HG02623 (cell line): ENCODE results near the gene MRPL58.
"Not testable (repeated sequence)": the region's sequence is repeated elsewhere in the genome, so short reads cannot be mapped to it uniquely, and the experiment has no call there.

Experiments used
- ATAC-seq: cut with Tn5 transposase; IDR thresholded peaks from one replicate; pipeline ENCODE4 v1.9.1; 2021; ENCODE audit warnings: moderate library complexity; ENCODE audit not compliant: unreplicated experiment

MRPL58 gene

GRCh38 chr17:74987418-74987908 is 25.0 kb upstream of the MRPL58 start, which contains the start of gene CDR2L:
Gene CDR2L, plus strand, starts transcription at chr17:74987632. Its CDS starts 412 bp downstream, at chr17:74988044.
- peak; percentile 90 for ATAC-seq

GRCh38 chr17:74987909-74988711 is 24.4 kb upstream of the MRPL58 start:
- ATAC-seq: peak; percentile 36

GRCh38 chr17:74990581-74991105 is 21.8 kb upstream of the MRPL58 start:
- ATAC-seq: no peak

- no peak for ATAC-seq
These were observed 20.2 kb upstream of the MRPL58 start for GRCh38 chr17:74992223-74992622.

- ATAC-seq: no peak
These were observed 18.0 kb upstream of the MRPL58 start for GRCh38 chr17:74994440-74994839.

- ATAC-seq: no peak
These were observed 16.6 kb upstream of the MRPL58 start for GRCh38 chr17:74995847-74996246.

GRCh38 chr17:74998783-74999182 is 13.7 kb upstream of the MRPL58 start:
- no peak for ATAC-seq

GRCh38 chr17:74999523-74999922 is 12.9 kb upstream of the MRPL58 start:
- no peak for ATAC-seq

GRCh38 chr17:75001915-75002843 is 10.3 kb upstream of the MRPL58 start:
- ATAC-seq: no peak

- no peak for ATAC-seq
These were observed 9.2 kb upstream of the MRPL58 start for GRCh38 chr17:75003070-75003956.

GRCh38 chr17:75003957-75004355 is 8.5 kb upstream of the MRPL58 start:
- ATAC-seq: no peak

GRCh38 chr17:75004371-75004770 is 8.1 kb upstream of the MRPL58 start:
- ATAC-seq: no peak

GRCh38 chr17:75005291-75005690 is 7.2 kb upstream of the MRPL58 start:
- ATAC-seq: no peak

- ATAC-seq: not testable (repeated sequence)
These were observed 6.4 kb upstream of the MRPL58 start for GRCh38 chr17:75006084-75006483.

GRCh38 chr17:75006653-75007052 is 5.8 kb upstream of the MRPL58 start:
- ATAC-seq: no peak

- ATAC-seq: no peak
These were observed 4.1 kb upstream of the MRPL58 start for GRCh38 chr17:75008373-75008772.

- ATAC-seq: no peak
These were observed 3.2 kb upstream of the MRPL58 start for GRCh38 chr17:75009139-75009724.

- ATAC-seq: no peak
These were observed 1.6 kb upstream of the MRPL58 start for GRCh38 chr17:75010683-75011400.

- no peak for ATAC-seq
These were observed 922 bp upstream of the MRPL58 start for GRCh38 chr17:75011401-75012095.
